ENCODE measurements around the gene ARHGAP10. TPM values are rescaled to one million over a fixed set of nuclear protein-coding genes. Genes with fewer than 3 reads are reported as not detected.
A peak's percentile ranks its signal among the peaks of the same experiment; 100 is the strongest.

Gene ARHGAP10
- total RNA-seq, 2 donors from 2014 or later, result 14.6 to 23.3 TPM

GRCh38 chr4:147737623-147738022 lies 5.7 kb downstream of the ARHGAP10 start:
- DNase-seq (no peak), ATAC-seq (no peak)
- H3K27me3 Mint-ChIP-seq, result no peaks in the 10 kb centered on the region
- H3K4me3 Mint-ChIP-seq, result no peak overlapping the region
- peaks cover 50% of the 10 kb centered on the region for H3K4me1 Mint-ChIP-seq
- no peaks in the 10 kb centered on the region for H3K36me3 Mint-ChIP-seq (ENCODE audit: low read depth)
- H3K27ac Mint-ChIP-seq, result no peak overlapping the region
- no peaks in the 10 kb centered on the region for H3K9me3 ChIP-seq (ENCODE audit: control insufficient read depth, low read length, poor library complexity, severe bottlenecking)

- no peak for ATAC-seq
- H3K9me3 ChIP-seq (ENCODE audit: control insufficient read depth, low read length, poor library complexity, severe bottlenecking), result no peaks in the 10 kb centered on the region
- Mint-ChIP-seq H3K36me3 (ENCODE audit: low read depth) (peaks cover 3% of the 10 kb centered on the region), H3K4me1 (peaks cover 37% of the 10 kb centered on the region), H3K27me3 (no peaks in the 10 kb centered on the region), H3K27ac (no peak overlapping the region), H3K4me3 (no peak overlapping the region)
- no peak for DNase-seq
These were observed 7.4 kb downstream of the ARHGAP10 start for GRCh38 chr4:147739239-147739823.

GRCh38 chr4:147740176-147740575 lies 8.3 kb downstream of the ARHGAP10 start:
- H3K9me3 ChIP-seq (ENCODE audit: control insufficient read depth, low read length, poor library complexity, severe bottlenecking), result no peaks in the 10 kb centered on the region
- ATAC-seq (no peak), DNase-seq (no peak)
- H3K27ac Mint-ChIP-seq, result no peak overlapping the region
- no peak overlapping the region for H3K4me3 Mint-ChIP-seq
- H3K36me3 Mint-ChIP-seq (ENCODE audit: low read depth), result peaks cover 10% of the 10 kb centered on the region
- H3K27me3 Mint-ChIP-seq, result no peaks in the 10 kb centered on the region
- H3K4me1 Mint-ChIP-seq, result peaks cover 33% of the 10 kb centered on the region

GRCh38 chr4:147741190-147741788 lies 9.4 kb downstream of the ARHGAP10 start:
- peaks cover 10% of the 10 kb centered on the region for H3K36me3 Mint-ChIP-seq (ENCODE audit: low read depth)
- DNase-seq (no peak), ATAC-seq (no peak)
- peaks cover 26% of the 10 kb centered on the region for H3K4me1 Mint-ChIP-seq
- no peaks in the 10 kb centered on the region for H3K9me3 ChIP-seq (ENCODE audit: control insufficient read depth, low read length, poor library complexity, severe bottlenecking)
- peak overlapping the region; percentile 25 for H3K4me3 Mint-ChIP-seq
- H3K27me3 Mint-ChIP-seq, result no peaks in the 10 kb centered on the region
- H3K27ac Mint-ChIP-seq, result no peak overlapping the region

GRCh38 chr4:147747787-147748454 lies 16.0 kb downstream of the ARHGAP10 start:
- no peak for ATAC-seq
- no peaks in the 10 kb centered on the region for H3K9me3 ChIP-seq (ENCODE audit: control insufficient read depth, low read length, poor library complexity, severe bottlenecking)
- peaks cover 15% of the 10 kb centered on the region for H3K4me1 Mint-ChIP-seq
- no peak overlapping the region for H3K4me3 Mint-ChIP-seq
- H3K27me3 Mint-ChIP-seq, result no peaks in the 10 kb centered on the region
- DNase-seq, result no peak
- H3K36me3 Mint-ChIP-seq (ENCODE audit: low read depth), result peaks cover 10% of the 10 kb centered on the region
- peak overlapping the region; percentile 45 for H3K27ac Mint-ChIP-seq

- no peak for ATAC-seq
- Mint-ChIP-seq H3K4me3 (peak overlapping the region; percentile 41), H3K27me3 (no peaks in the 10 kb centered on the region), H3K36me3 (ENCODE audit: low read depth) (peaks cover 2% of the 10 kb centered on the region), H3K4me1 (peaks cover 12% of the 10 kb centered on the region), H3K27ac (peak overlapping the region; percentile 54)
- DNase-seq, result no peak
- H3K9me3 ChIP-seq (ENCODE audit: control insufficient read depth, low read length, poor library complexity, severe bottlenecking), result no peaks in the 10 kb centered on the region
These were observed 18.0 kb downstream of the ARHGAP10 start for GRCh38 chr4:147749811-147750321.

GRCh38 chr4:147753047-147753446 lies 21.2 kb downstream of the ARHGAP10 start:
- no peak for DNase-seq
- Mint-ChIP-seq H3K36me3 (ENCODE audit: low read depth) (peaks cover 2% of the 10 kb centered on the region), H3K27me3 (no peaks in the 10 kb centered on the region), H3K4me3 (no peak overlapping the region), H3K27ac (no peak overlapping the region), H3K4me1 (peaks cover 16% of the 10 kb centered on the region)
- H3K9me3 ChIP-seq (ENCODE audit: control insufficient read depth, low read length, poor library complexity, severe bottlenecking), result no peaks in the 10 kb centered on the region
- ATAC-seq, result no peak

- no peaks in the 10 kb centered on the region for H3K27me3 Mint-ChIP-seq
- H3K4me3 Mint-ChIP-seq, result no peak overlapping the region
- H3K36me3 Mint-ChIP-seq (ENCODE audit: low read depth), result peaks cover 2% of the 10 kb centered on the region
- no peak overlapping the region for H3K27ac Mint-ChIP-seq
- H3K9me3 ChIP-seq (ENCODE audit: control insufficient read depth, low read length, poor library complexity, severe bottlenecking), result no peaks in the 10 kb centered on the region
- H3K4me1 Mint-ChIP-seq, result peaks cover 10% of the 10 kb centered on the region
- ATAC-seq, result no peak
- no peak for DNase-seq
These were observed 22.2 kb downstream of the ARHGAP10 start for GRCh38 chr4:147754037-147754445.

GRCh38 chr4:147755561-147756295 lies 23.8 kb downstream of the ARHGAP10 start:
- Mint-ChIP-seq H3K36me3 (ENCODE audit: low read depth) (peaks cover 3% of the 10 kb centered on the region), H3K4me3 (no peak overlapping the region), H3K27ac (peak overlapping the region; percentile 8), H3K4me1 (peaks cover 12% of the 10 kb centered on the region), H3K27me3 (no peaks in the 10 kb centered on the region)
- H3K9me3 ChIP-seq (ENCODE audit: control insufficient read depth, low read length, poor library complexity, severe bottlenecking), result no peaks in the 10 kb centered on the region
- DNase-seq (no peak), ATAC-seq (no peak)

GRCh38 chr4:147756417-147756816 lies 24.5 kb downstream of the ARHGAP10 start:
- no peaks in the 10 kb centered on the region for H3K27me3 Mint-ChIP-seq
- H3K4me3 Mint-ChIP-seq, result no peak overlapping the region
- no peak for DNase-seq
- peak overlapping the region; percentile 8 for H3K27ac Mint-ChIP-seq
- H3K36me3 Mint-ChIP-seq (ENCODE audit: low read depth), result peaks cover 4% of the 10 kb centered on the region
- no peak for ATAC-seq
- H3K4me1 Mint-ChIP-seq, result peaks cover 13% of the 10 kb centered on the region
- H3K9me3 ChIP-seq (ENCODE audit: control insufficient read depth, low read length, poor library complexity, severe bottlenecking), result no peaks in the 10 kb centered on the region

GRCh38 chr4:147760176-147760575 lies 28.3 kb downstream of the ARHGAP10 start:
- H3K9me3 ChIP-seq (ENCODE audit: control insufficient read depth, low read length, poor library complexity, severe bottlenecking), result no peaks in the 10 kb centered on the region
- Mint-ChIP-seq H3K27me3 (no peaks in the 10 kb centered on the region), H3K4me3 (no peak overlapping the region), H3K4me1 (peaks cover 22% of the 10 kb centered on the region), H3K27ac (no peak overlapping the region), H3K36me3 (ENCODE audit: low read depth) (peaks cover 4% of the 10 kb centered on the region)
- DNase-seq (no peak), ATAC-seq (no peak)

GRCh38 chr4:147760695-147761094 lies 28.8 kb downstream of the ARHGAP10 start:
- peaks cover 4% of the 10 kb centered on the region for H3K36me3 Mint-ChIP-seq (ENCODE audit: low read depth)
- H3K9me3 ChIP-seq (ENCODE audit: control insufficient read depth, low read length, poor library complexity, severe bottlenecking), result no peaks in the 10 kb centered on the region
- DNase-seq (no peak), ATAC-seq (no peak)
- H3K4me3 Mint-ChIP-seq, result no peak overlapping the region
- no peaks in the 10 kb centered on the region for H3K27me3 Mint-ChIP-seq
- H3K27ac Mint-ChIP-seq, result no peak overlapping the region
- H3K4me1 Mint-ChIP-seq, result peaks cover 21% of the 10 kb centered on the region

GRCh38 chr4:147761218-147761883 lies 29.5 kb downstream of the ARHGAP10 start:
- Mint-ChIP-seq H3K27ac (no peak overlapping the region), H3K4me1 (peaks cover 20% of the 10 kb centered on the region), H3K27me3 (no peaks in the 10 kb centered on the region), H3K36me3 (ENCODE audit: low read depth) (peaks cover 4% of the 10 kb centered on the region), H3K4me3 (no peak overlapping the region)
- no peak for ATAC-seq
- DNase-seq, result no peak
- no peaks in the 10 kb centered on the region for H3K9me3 ChIP-seq (ENCODE audit: control insufficient read depth, low read length, poor library complexity, severe bottlenecking)
